Skeletal muscle satellite cell (primary cell): ENCODE results near the gene OR2T6.
"Not testable (repeated sequence)": the region's sequence is repeated elsewhere in the genome, so short reads cannot be mapped to it uniquely, and the experiment has no call there.

Experiments
- H3K27me3 ChIP-seq: 2 replicates; pipeline ENCODE4 v1.7.0; 2013; ENCODE audit warnings: low read length; ENCODE audit not compliant: control insufficient read depth, insufficient read depth
- H3K36me3 ChIP-seq: 2 replicates; pipeline ENCODE4 v1.7.0; 2013; ENCODE audit warnings: mild to moderate bottlenecking, control low read depth, low read length; ENCODE audit not compliant: insufficient read depth
- H3K4me1 ChIP-seq: 2 replicates; pipeline ENCODE4 v1.7.0; 2013; ENCODE audit warnings: low read length; ENCODE audit not compliant: control insufficient read depth, insufficient read depth
- H3K4me2 ChIP-seq: 2 replicates; pipeline ENCODE4 v1.7.0; 2013; ENCODE audit warnings: mild to moderate bottlenecking, low read length
- H3K4me3 ChIP-seq: 2 replicates; pipeline ENCODE4 v1.7.0; 2013; ENCODE audit warnings: low read length
- H3K9ac ChIP-seq: 2 replicates; pipeline ENCODE4 v1.7.0; 2013; ENCODE audit warnings: mild to moderate bottlenecking, low read depth, low read length, moderate library complexity
- H3K9me3 ChIP-seq: replicated peaks from 2 replicates; pipeline ENCODE4 v1.7.0; 2013; ENCODE audit warnings: mild to moderate bottlenecking, control low read depth, low read length

Gene OR2T6

GRCh38 chr1:248402748-248403147 is 27.2 kb downstream of the OR2T6 start, which contains the start of gene OR2T1:
Gene OR2T1 (plus strand): TSS chr1:248403048. CDS start chr1:248406148, 3,100 bp downstream.
- Histone ChIP-seq H3K4me3 (no peak within 1 kb of the TSS), H3K9ac (no peak within 1 kb of the TSS)

GRCh38 chr1:248404024-248404423 is 28.5 kb downstream of the OR2T6 start:
- no peaks in the 10 kb centered on the region for H3K36me3 ChIP-seq
- H3K27me3 ChIP-seq = no peaks in the 10 kb centered on the region
- H3K4me2 ChIP-seq = no peak overlapping the region
- peaks cover 5% of the 10 kb centered on the region for H3K9me3 ChIP-seq
- H3K4me3 ChIP-seq = no peak overlapping the region
- no peak overlapping the region for H3K9ac ChIP-seq
- no peaks in the 10 kb centered on the region for H3K4me1 ChIP-seq

More at GRCh38 chr1:248402748-248403147, 27.2 kb downstream of the OR2T6 start, which contains the start of gene OR2T1:
- peaks cover 5% of the 10 kb centered on the region for H3K9me3 ChIP-seq
- H3K4me1 ChIP-seq = no peaks in the 10 kb centered on the region
- H3K27me3 ChIP-seq = no peaks in the 10 kb centered on the region
- no peaks in the 10 kb centered on the region for H3K36me3 ChIP-seq
- no peak within 1 kb of the TSS for H3K4me2 ChIP-seq

- H3K4me2 ChIP-seq = no peak overlapping the region
- H3K9ac ChIP-seq = no peak overlapping the region
- no peaks in the 10 kb centered on the region for H3K4me1 ChIP-seq
- H3K36me3 ChIP-seq = no peaks in the 10 kb centered on the region
- H3K27me3 ChIP-seq = no peaks in the 10 kb centered on the region
- H3K9me3 ChIP-seq = peaks cover 5% of the 10 kb centered on the region
- H3K4me3 ChIP-seq = no peak overlapping the region
Measured at GRCh38 chr1:248406721-248407692, 31.5 kb downstream of the OR2T6 start.

- no peaks in the 10 kb centered on the region for H3K4me1 ChIP-seq
- no peaks in the 10 kb centered on the region for H3K36me3 ChIP-seq
- H3K9me3 ChIP-seq = peaks cover 9% of the 10 kb centered on the region
- no peaks in the 10 kb centered on the region for H3K27me3 ChIP-seq
- H3K4me2 ChIP-seq = no peak overlapping the region
- H3K4me3 ChIP-seq = no peak overlapping the region
- no peak overlapping the region for H3K9ac ChIP-seq
Measured at GRCh38 chr1:248416226-248416625, 40.7 kb downstream of the OR2T6 start.

- Histone ChIP-seq H3K27me3 (no peaks in the 10 kb centered on the region), H3K4me1 (no peaks in the 10 kb centered on the region), H3K4me2 (no peak overlapping the region), H3K9ac (no peak overlapping the region), H3K9me3 (peaks cover 9% of the 10 kb centered on the region), H3K4me3 (no peak overlapping the region), H3K36me3 (no peaks in the 10 kb centered on the region)
Measured at GRCh38 chr1:248417854-248418253, 42.3 kb downstream of the OR2T6 start.

GRCh38 chr1:248421384-248421783 is 45.8 kb downstream of the OR2T6 start:
- Histone ChIP-seq H3K36me3 (no peaks in the 10 kb centered on the region), H3K9ac (no peak overlapping the region), H3K4me1 (no peaks in the 10 kb centered on the region), H3K4me3 (no peak overlapping the region), H3K4me2 (no peak overlapping the region), H3K27me3 (no peaks in the 10 kb centered on the region), H3K9me3 (peaks cover 9% of the 10 kb centered on the region)

GRCh38 chr1:248427526-248428191 is 52.1 kb downstream of the OR2T6 start:
- H3K4me2 ChIP-seq, H3K27me3 ChIP-seq, H3K9me3 ChIP-seq, H3K4me1 ChIP-seq, H3K4me3 ChIP-seq, H3K36me3 ChIP-seq, H3K9ac ChIP-seq: not testable (repeated sequence)

GRCh38 chr1:248428192-248428533 is 52.6 kb downstream of the OR2T6 start:
- H3K27me3 ChIP-seq, H3K4me3 ChIP-seq, H3K4me1 ChIP-seq: not testable (repeated sequence)

GRCh38 chr1:248431683-248432082 is 56.1 kb downstream of the OR2T6 start:
- not testable (repeated sequence) for H3K4me1 ChIP-seq, H3K9me3 ChIP-seq, H3K36me3 ChIP-seq, H3K27me3 ChIP-seq, H3K4me3 ChIP-seq, H3K4me2 ChIP-seq, H3K9ac ChIP-seq

More at GRCh38 chr1:248428192-248428533, 52.6 kb downstream of the OR2T6 start:
- H3K4me2 ChIP-seq, H3K9ac ChIP-seq, H3K36me3 ChIP-seq, H3K9me3 ChIP-seq: not testable (repeated sequence)

- not testable (repeated sequence) for H3K36me3 ChIP-seq, H3K27me3 ChIP-seq, H3K9me3 ChIP-seq, H3K4me2 ChIP-seq, H3K9ac ChIP-seq, H3K4me3 ChIP-seq, H3K4me1 ChIP-seq
Measured at GRCh38 chr1:248432201-248432600, 56.7 kb downstream of the OR2T6 start.

GRCh38 chr1:248433811-248434415 is 58.4 kb downstream of the OR2T6 start:
- not testable (repeated sequence) for H3K36me3 ChIP-seq, H3K9me3 ChIP-seq, H3K4me2 ChIP-seq, H3K4me1 ChIP-seq, H3K27me3 ChIP-seq, H3K4me3 ChIP-seq, H3K9ac ChIP-seq
